Suprapubic skin (tissue), 4 donors: ENCODE measurements around the gene NRP1. TPM values are rescaled to one million over a fixed set of nuclear protein-coding genes. Genes with fewer than 3 reads are reported as not detected.

Source experiments
- DNase-seq, 2 donors: peaks; one replicate each; pipeline ENCODE4 v3.0.0-alpha.2; 2019; ENCODE audit warnings: low spot score in 2 of 2
- H3K27ac ChIP-seq: fragments of 200-600 bp; sonication (generic); one replicate; pipeline ENCODE4 v1.5.1; 2019
- H3K27me3 ChIP-seq: fragments of 200-600 bp; sonication (generic); one replicate; pipeline ENCODE4 v1.5.1; 2019
- H3K36me3 ChIP-seq: fragments of 200-600 bp; sonication (generic); one replicate; pipeline ENCODE4 v1.5.1; 2019
- H3K4me1 ChIP-seq: fragments of 200-600 bp; sonication (generic); one replicate; pipeline ENCODE4 v1.5.1; 2019
- H3K4me3 ChIP-seq: fragments of 200-600 bp; sonication (generic); one replicate; pipeline ENCODE4 v1.5.1; 2019; ENCODE audit warnings: mild to moderate bottlenecking
- H3K9me3 ChIP-seq: fragments of 200-600 bp; sonication (generic); one replicate; pipeline ENCODE4 v1.5.1; 2019
- EP300 ChIP-seq: sonication (generic); formaldehyde crosslinking; IDR thresholded peaks from one replicate; pipeline ENCODE4 v1.6.1; 2017; ENCODE audit warnings: antibody characterized with exemption
- POLR2A ChIP-seq, 2 donors: fragments of 450-650 bp; IDR thresholded peaks; one replicate each; pipeline ENCODE4 v1.6.1; 2017; ENCODE audit warnings: antibody characterized with exemption in 2 of 2, mild to moderate bottlenecking in 2 of 2, moderate library complexity in 2 of 2
- POLR2AphosphoS5 ChIP-seq, 3 donors: sonication (generic); formaldehyde crosslinking; IDR thresholded peaks; one replicate each; pipeline ENCODE4 v1.6.1; 2017; ENCODE audit warnings: antibody characterized with exemption in 3 of 3
- WGBS: methylation state at CpG from one replicate; pipeline ENCODE4 v1.1.5; 2018; 5-methylcytosine and 5-hydroxymethylcytosine counted together
- total RNA-seq, 4 donors: library from RNA; depleted of rRNA; stranded (reverse); fragments of >200 nt; gene quantifications; one replicate each; pipeline ENCODE4 v1.1.0, GENCODE V29; 2016
- TF ChIP-seq, protein P1 (sequence below), 2 donors: fragments of 200-600 bp in 1 of 2; fragments of 450-650 bp in 1 of 2; sonication (generic) in 1 of 2; IDR thresholded peaks; one replicate each; pipeline ENCODE4 v1.5.1; 2016 to 2019; ENCODE audit warnings: antibody characterized with exemption in 2 of 2, mild to moderate bottlenecking in 1 of 2, moderate library complexity in 1 of 2

Gene NRP1
- total RNA-seq, 4 donors from 2014 or later = 9.5 to 23.7 (median 18.2) TPM

DNA sequence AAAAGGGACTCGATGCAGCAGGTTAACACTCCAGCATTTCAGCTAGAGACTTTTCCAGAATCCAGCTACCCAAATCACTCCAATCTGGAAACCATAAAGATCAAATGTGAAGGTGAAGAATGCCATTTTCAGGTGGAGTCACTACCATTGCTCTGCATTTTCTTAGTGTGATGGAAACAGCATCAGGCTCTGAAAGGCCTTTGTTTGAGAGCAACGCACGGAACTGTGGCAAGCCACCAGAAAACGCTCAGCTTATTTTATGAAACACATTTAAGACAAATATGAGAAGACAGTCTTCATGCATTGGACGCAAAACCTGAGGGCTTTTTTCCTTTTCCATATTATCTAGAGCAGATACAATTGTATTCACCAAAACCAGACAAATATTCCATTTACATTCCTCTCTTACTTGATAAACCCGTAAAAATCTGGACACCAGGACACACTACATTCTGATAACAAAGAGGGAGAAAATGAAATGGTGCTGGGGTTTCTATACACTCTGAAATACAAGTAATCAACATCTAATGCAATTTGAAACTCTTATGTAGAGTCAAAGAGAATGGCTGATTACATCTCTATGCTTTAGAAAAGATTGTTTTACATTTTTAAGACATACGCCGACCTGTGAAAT lies 99.1 kb downstream of the NRP1 start:
- Histone ChIP-seq H3K4me1 (peaks cover 9% of the 10 kb centered on the region), H3K27me3 (no peaks in the 10 kb centered on the region), H3K9me3 (no peaks in the 10 kb centered on the region), H3K27ac (no peak overlapping the region), H3K4me3 (no peak overlapping the region), H3K36me3 (no peaks in the 10 kb centered on the region)
- no peak for TF ChIP-seq POLR2AphosphoS5 (IDR thresholded peaks at IDR 0.05)
- no peak for TF ChIP-seq POLR2A (IDR thresholded peaks at IDR 0.05)
- TF ChIP-seq, protein P1, sequence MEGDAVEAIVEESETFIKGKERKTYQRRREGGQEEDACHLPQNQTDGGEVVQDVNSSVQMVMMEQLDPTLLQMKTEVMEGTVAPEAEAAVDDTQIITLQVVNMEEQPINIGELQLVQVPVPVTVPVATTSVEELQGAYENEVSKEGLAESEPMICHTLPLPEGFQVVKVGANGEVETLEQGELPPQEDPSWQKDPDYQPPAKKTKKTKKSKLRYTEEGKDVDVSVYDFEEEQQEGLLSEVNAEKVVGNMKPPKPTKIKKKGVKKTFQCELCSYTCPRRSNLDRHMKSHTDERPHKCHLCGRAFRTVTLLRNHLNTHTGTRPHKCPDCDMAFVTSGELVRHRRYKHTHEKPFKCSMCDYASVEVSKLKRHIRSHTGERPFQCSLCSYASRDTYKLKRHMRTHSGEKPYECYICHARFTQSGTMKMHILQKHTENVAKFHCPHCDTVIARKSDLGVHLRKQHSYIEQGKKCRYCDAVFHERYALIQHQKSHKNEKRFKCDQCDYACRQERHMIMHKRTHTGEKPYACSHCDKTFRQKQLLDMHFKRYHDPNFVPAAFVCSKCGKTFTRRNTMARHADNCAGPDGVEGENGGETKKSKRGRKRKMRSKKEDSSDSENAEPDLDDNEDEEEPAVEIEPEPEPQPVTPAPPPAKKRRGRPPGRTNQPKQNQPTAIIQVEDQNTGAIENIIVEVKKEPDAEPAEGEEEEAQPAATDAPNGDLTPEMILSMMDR (IDR thresholded peaks at IDR 0.05) = no peak
- no peak for TF ChIP-seq EP300
- 70% methylated on average over 8 of the region's 8 CpGs for WGBS
- DNase-seq = no peak

GRCh38 chr10:33234831-33235237 lies 99.6 kb downstream of the NRP1 start:
- WGBS = 43% methylated on average over 1 of the region's 1 CpG
- DNase-seq = no peak
- Histone ChIP-seq H3K27ac (no peak overlapping the region), H3K9me3 (no peaks in the 10 kb centered on the region), H3K4me3 (no peak overlapping the region), H3K36me3 (no peaks in the 10 kb centered on the region), H3K27me3 (no peaks in the 10 kb centered on the region), H3K4me1 (peaks cover 9% of the 10 kb centered on the region)
- TF ChIP-seq, protein P1 (IDR thresholded peaks at IDR 0.05) = no peak

DNA sequence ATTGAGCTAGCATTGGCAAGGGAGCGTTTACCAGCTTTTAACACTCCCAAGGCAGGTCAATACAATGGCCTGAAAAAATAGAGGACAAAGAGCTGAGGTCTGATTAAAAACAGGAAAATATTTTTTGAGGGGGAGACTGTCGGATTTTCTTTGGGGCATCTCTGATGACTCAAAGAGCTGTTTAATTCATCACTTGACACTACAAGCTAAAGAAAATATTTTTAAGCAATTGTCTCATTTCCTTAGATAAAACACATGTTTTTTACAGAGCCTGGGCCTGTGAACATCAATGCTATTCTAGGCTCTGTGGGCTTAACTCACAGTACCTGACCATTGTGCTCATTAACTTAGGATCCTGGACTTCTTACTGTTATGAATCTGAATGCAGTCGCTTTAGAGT lies 100.8 kb downstream of the NRP1 start:
- Histone ChIP-seq H3K36me3 (no peaks in the 10 kb centered on the region), H3K27ac (no peak overlapping the region), H3K9me3 (no peaks in the 10 kb centered on the region), H3K4me3 (no peak overlapping the region), H3K27me3 (no peaks in the 10 kb centered on the region), H3K4me1 (peaks cover 9% of the 10 kb centered on the region)
- WGBS = 80% methylated on average over 3 of the region's 3 CpGs
- no peak for DNase-seq
- TF ChIP-seq, protein P1 (IDR thresholded peaks at IDR 0.05) = no peak
- TF ChIP-seq POLR2AphosphoS5 (IDR thresholded peaks at IDR 0.05) (no peak), POLR2A (IDR thresholded peaks at IDR 0.05) (no peak), EP300 (no peak)

GRCh38 chr10:33233221-33233620 lies 101.2 kb downstream of the NRP1 start:
- H3K27ac ChIP-seq = no peak overlapping the region
- no peaks in the 10 kb centered on the region for H3K9me3 ChIP-seq
- DNase-seq = no peak
- no peaks in the 10 kb centered on the region for H3K27me3 ChIP-seq
- H3K4me3 ChIP-seq = no peak overlapping the region
- TF ChIP-seq, protein P1 (IDR thresholded peaks at IDR 0.05) = no peak
- TF ChIP-seq POLR2AphosphoS5 (IDR thresholded peaks at IDR 0.05) (no peak), EP300 (no peak), POLR2A (IDR thresholded peaks at IDR 0.05) (no peak)
- peaks cover 9% of the 10 kb centered on the region for H3K4me1 ChIP-seq
- no peaks in the 10 kb centered on the region for H3K36me3 ChIP-seq
- WGBS = 82% methylated on average over 5 of the region's 5 CpGs

DNA sequence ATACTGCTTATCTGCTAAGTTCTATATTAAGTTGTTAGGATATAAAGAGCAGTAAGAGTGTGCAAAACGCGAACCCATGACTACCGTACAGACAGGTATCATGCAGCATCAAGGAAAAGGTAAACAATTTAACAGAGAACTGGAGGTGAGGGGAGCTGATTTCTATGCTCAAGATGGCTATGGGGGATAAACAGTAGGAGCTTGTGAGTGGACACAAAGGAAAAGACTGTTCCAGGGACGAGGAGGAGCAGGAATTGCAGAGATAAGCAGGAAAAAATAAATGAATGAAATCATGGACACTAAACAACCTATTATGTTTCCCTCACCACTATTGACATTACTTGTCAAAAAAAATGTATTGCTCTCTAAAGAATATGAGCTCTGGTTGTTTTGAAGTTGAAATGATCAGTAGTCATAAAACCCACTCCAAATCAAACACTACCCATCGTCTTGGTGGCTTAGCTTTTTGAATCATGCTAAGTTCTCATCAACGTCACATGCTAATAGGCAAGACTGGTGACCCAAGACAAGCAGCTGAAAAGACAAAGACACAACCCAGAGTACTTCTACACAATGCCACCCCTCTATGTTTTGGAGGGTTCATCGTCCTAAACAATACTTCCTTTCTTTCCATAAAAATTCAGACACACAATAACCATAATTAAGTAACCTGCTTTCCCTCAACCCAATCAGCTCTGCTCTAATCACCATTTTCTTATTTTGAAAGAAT lies 102.7 kb downstream of the NRP1 start:
- no peak for DNase-seq
- Histone ChIP-seq H3K4me1 (peaks cover 9% of the 10 kb centered on the region), H3K27ac (no peak overlapping the region), H3K27me3 (no peaks in the 10 kb centered on the region), H3K36me3 (no peaks in the 10 kb centered on the region), H3K9me3 (no peaks in the 10 kb centered on the region), H3K4me3 (no peak overlapping the region)
- TF ChIP-seq, protein P1 (IDR thresholded peaks at IDR 0.05) = no peak
- no peak for TF ChIP-seq POLR2AphosphoS5 (IDR thresholded peaks at IDR 0.05)
- no peak for TF ChIP-seq EP300
- no peak for TF ChIP-seq POLR2A (IDR thresholded peaks at IDR 0.05)
- 89% methylated on average over 7 of the region's 7 CpGs for WGBS
